GM12873 (cell line): Measurements from ENCODE around the gene PDZD4.
A peak's percentile ranks its signal among the peaks of the same experiment; 100 is the strongest.

Experiments
- TF ChIP-seq, protein P1 (sequence below): IDR thresholded peaks from 2 replicates; pipeline ENCODE4 v1.5.1; 2012; ENCODE audit warnings: low read depth, mild to moderate bottlenecking, moderate library complexity, low read length, control low read depth; ENCODE audit not compliant: insufficient read depth; ENCODE audit errors: missing control alignments

The PDZD4 gene

DNA sequence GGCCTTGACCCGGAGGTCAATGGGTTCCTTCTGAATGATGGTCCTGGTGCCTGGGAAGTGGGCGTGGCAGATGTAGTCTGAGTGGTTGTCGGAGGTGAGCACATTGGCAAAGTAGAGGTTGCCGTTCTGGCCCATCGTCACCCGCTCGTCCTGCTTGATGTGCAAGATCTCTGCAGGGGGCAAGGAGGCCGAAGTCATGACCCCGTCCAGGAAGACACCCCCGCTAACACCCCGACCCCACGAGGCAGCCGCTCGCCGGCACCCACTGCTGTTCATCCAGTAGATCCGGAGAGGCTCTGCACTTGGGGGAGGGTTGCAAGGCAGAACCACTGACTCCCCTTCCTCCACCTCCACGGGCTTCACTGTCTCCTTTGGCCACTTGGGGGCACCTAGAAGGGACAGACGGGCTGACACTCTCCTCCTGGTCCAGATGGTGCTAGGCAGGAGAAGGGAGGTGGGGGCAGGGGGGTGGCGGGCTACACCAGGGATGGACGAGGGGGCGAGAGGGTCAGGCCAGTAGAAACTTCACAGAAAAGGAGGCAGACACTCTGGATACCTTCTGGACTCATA is 40.5 kb upstream of the PDZD4 start:
- TF ChIP-seq, protein P1, sequence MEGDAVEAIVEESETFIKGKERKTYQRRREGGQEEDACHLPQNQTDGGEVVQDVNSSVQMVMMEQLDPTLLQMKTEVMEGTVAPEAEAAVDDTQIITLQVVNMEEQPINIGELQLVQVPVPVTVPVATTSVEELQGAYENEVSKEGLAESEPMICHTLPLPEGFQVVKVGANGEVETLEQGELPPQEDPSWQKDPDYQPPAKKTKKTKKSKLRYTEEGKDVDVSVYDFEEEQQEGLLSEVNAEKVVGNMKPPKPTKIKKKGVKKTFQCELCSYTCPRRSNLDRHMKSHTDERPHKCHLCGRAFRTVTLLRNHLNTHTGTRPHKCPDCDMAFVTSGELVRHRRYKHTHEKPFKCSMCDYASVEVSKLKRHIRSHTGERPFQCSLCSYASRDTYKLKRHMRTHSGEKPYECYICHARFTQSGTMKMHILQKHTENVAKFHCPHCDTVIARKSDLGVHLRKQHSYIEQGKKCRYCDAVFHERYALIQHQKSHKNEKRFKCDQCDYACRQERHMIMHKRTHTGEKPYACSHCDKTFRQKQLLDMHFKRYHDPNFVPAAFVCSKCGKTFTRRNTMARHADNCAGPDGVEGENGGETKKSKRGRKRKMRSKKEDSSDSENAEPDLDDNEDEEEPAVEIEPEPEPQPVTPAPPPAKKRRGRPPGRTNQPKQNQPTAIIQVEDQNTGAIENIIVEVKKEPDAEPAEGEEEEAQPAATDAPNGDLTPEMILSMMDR, result peak; percentile 11

DNA sequence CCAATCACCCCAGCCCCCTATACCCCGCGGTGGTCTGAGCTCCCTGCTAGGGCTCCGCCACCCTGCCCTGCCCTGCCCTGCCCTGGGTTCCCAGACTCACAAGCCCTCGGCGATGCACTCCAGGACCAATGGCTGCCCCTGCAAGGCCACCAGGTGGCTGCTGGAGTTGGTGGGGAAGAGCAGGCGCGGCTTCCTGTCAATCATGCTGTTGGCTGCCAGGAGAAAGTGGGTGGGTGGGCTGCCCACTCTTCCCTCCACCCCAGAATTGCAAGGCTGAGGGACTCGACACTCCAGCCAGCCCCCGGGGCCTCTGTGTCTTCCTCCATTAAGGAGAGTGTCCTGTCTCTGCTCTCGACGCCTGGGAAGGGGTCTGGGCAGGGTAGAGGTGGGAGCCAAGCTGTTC is 39.9 kb upstream of the PDZD4 start:
- TF ChIP-seq, protein P1, result no peak

DNA sequence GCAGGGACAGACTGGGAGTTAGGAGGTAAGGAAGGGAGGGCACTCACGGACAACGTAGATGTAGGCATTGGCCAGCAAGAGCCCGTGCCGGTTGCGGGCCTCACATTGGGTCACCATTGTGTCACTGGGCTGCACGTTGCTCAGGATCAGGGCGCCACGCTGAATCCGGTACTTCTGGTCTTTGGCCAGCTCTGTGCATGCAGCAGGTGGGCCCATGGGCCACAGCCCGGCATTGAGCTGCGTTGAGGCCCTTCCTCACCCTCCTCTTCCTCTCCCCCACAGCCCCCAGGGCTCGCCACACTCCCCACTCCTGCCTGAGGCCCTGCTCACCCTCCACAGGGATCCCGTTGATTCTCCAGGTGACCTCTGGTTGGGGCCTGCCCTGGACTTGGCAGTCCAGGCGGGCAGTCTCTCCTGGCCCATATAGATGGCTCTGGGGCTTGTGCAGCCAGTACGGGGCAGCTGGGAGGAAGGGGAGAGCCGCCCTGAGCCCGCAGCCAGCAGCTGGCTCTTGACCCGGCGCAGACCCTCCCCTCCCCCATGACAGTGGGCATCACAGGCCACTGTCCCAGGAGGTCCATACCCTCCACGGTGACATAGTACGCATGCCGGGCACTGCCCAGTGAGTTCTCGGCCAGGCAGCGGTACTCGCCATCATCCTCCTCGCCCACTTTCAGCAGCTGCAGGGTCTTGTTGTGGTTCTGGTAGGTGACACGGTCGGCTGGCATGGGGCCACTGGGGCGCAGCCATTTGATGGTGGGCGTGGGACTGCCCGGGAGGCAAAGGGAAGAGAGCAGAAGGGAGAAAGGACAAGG is 39.3 kb upstream of the PDZD4 start:
- TF ChIP-seq, protein P1, result no peak

DNA sequence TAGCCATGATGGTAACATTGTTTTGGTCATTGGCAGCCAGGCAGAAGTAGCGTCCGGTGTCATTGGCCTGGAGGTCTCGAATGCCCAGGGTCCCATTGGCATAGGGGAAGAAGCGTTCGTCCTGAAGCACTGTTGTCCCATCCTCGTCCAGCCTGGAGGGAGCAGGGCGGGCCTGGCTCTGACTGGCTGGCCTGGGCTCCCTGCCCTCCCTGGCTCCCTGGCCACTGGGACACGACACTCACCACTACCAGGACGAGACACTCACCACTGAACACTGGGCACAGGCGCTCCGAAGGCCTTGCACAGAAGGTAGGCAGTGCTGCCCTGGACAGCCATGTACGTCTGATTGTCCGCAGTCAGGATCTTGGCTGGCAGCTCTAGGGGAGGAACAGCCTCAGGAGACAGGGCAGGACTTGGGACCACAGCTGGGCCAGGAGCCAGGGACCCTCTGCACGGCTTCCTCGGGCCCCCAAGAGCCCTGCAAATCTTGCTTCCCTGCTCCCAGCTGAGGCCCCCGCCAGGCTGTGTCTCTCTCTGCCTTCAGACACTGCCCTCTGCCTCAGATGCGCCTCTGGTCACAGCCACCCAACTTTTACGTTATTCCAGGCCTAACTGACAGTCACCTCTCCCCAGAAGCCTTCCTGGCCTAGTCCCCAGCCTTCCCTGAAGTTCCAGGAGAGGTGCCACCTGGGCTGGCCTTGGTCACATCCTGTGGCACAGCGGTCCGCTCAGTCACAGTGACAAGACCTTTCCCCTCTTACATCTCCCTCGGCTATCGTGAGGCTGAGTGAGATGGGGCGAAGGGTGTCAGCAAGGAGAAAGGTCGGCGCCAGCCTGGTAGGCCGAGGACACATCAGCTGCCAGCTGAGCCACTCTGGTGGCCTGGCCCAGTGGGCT is 38.5 kb upstream of the PDZD4 start:
- TF ChIP-seq, protein P1, result no peak

DNA sequence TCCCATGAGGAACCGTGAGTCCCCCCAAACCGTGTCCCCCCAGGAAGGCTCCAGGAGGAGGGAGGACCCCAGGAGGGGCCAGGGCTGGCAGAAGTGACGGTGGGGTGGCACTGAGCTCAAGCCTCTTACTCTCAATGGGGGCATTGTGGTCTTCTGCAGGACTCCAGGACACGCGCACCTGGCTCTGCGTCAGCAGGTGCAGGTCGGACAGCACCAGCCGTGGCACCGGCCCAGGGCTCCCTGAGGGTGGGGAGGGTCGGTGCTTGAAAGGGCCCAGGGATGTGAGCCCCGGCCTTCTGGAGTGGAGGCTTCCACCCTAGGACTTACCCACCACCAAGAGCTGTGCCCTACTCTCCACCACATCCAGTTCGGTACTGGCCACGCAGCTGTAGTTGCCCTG is 37.3 kb upstream of the PDZD4 start:
- TF ChIP-seq, protein P1, result no peak

DNA sequence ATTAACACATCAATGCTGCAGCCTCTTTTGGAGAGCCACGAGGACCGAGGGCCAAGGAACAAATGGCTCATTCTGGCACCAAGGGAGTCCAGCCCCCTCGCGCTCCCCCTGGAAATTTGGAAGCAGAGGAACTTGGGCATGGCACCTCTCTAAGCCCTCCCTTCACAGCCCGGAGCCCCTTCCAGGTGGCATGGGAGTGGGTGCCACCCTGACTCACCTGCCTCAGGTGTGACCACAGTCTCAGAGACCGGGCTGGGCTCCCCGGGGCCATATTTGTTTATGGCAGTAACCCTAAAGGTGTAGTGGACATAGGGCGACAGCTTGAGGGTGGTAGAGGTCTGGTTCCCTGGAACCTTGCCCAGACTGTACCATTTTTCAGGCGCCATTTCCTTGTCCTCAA is 36.8 kb upstream of the PDZD4 start:
- TF ChIP-seq, protein P1, result no peak
